ENCODE results near the gene C1orf159.
"Not testable (repeated sequence)": the region's sequence is repeated elsewhere in the genome, so short reads cannot be mapped to it uniquely, and the experiment has no call there.

The C1orf159 gene

DNA sequence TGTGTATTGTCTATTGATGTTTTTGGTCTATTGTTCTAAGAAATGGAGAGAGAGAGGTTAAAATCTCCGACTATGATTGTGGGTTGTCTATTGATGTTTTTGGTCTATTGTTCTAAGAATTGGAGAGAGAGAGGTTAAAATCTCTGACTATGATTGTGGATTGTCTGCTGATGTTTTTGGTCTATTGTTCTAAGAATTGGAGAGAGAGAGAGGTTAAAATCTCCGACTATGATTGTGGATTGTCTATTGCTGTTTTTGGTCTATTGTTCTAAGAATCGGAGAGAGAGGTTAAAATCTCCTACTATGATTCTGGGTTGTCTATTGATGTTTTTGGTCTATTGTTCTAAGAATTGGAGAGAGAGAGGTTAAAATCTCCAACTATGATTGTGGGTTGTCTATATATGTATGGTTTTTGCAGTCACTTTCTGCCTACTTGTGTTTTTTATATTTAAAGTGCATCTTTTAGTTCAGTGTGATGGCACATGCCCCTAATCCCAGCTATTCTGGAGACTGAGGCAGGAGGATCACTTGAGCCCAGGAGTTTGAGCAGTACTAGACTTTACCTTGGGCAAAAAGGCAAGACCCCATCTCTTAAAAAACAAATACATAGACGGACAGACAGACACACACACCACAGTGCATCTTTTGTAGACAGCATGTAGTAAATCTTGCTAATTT, 16.2 kb downstream of the C1orf159 start:
- Histone ChIP-seq H3K79me2 (ENCODE audit: low read length) (0 out of 2 replicates have a peak, but pooled peaks cover 3% of the 10 kb centered on the region), H4K20me1 (ENCODE audit: insufficient read depth, low read length) (no peaks in the 10 kb centered on the region), H3K9ac (ENCODE audit: low read length) (no peak overlapping the region), H3K4me3 (ENCODE audit: low read length) (no peak overlapping the region), H3K36me3 (replicated peaks; ENCODE audit: low read depth, low read length) (peaks cover 11% of the 10 kb centered on the region), H3K4me2 (ENCODE audit: low read length) (no peak overlapping the region), H3K27ac (ENCODE audit: low read length) (no peak overlapping the region), H2AFZ (ENCODE audit: low read depth, low read length) (no peak overlapping the region), H3K27me3 (ENCODE audit: low read depth, low read length) (no peaks in the 10 kb centered on the region), H3K4me1 (ENCODE audit: low read length) (no peaks in the 10 kb centered on the region), H3K9me3 (ENCODE audit: insufficient read depth, low read length) (peaks cover 13% of the 10 kb centered on the region; the same call in 1 of the 2 replicates)
- TF ChIP-seq EZH2phosphoT487 (IDR thresholded peaks at IDR 0.05; ENCODE audit: low read depth) = no peak
- TF ChIP-seq, protein P1, sequence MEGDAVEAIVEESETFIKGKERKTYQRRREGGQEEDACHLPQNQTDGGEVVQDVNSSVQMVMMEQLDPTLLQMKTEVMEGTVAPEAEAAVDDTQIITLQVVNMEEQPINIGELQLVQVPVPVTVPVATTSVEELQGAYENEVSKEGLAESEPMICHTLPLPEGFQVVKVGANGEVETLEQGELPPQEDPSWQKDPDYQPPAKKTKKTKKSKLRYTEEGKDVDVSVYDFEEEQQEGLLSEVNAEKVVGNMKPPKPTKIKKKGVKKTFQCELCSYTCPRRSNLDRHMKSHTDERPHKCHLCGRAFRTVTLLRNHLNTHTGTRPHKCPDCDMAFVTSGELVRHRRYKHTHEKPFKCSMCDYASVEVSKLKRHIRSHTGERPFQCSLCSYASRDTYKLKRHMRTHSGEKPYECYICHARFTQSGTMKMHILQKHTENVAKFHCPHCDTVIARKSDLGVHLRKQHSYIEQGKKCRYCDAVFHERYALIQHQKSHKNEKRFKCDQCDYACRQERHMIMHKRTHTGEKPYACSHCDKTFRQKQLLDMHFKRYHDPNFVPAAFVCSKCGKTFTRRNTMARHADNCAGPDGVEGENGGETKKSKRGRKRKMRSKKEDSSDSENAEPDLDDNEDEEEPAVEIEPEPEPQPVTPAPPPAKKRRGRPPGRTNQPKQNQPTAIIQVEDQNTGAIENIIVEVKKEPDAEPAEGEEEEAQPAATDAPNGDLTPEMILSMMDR (IDR thresholded peaks at IDR 0.05; ENCODE audit: low read depth, low read length) = no peak

DNA sequence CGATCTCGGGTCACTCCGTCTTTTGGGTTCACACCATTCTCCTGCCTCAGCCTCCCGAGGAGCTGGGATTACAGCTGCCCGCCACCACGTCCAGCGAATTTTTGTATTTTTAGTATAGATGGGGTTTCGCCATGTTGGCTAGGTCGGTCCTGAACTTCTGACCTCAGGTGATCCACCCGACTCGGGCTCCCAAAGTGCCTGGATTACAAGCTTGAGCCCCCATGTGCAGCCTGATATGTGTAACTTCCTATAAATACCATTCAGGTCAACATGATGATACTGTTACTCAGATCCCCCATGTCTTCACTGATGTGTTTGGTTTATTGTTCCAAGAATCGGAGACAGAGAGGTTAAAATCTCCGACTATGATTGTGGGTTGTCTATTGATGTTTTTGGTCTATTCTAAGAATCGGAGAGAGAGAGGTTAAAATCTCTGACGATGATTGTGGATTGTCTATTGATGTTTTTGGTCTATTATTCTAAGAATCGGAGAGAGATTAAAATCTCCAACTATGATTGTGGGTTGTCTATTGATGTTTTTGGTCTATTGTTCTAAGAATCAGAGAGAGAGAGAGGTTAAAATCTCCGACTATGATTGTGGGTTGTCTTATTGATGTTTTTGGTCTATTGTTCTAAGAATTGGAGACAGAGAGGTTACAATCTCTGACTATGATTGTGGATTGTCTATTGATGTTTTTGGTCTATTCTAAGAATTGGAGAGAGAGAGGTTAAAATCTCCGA, 17.0 kb downstream of the C1orf159 start:
- Histone ChIP-seq H3K79me2 (ENCODE audit: low read length) (0 out of 2 replicates have a peak, but pooled peaks cover 3% of the 10 kb centered on the region), H3K27ac (ENCODE audit: low read length) (no peak overlapping the region), H2AFZ (ENCODE audit: low read depth, low read length) (no peak overlapping the region), H3K4me2 (ENCODE audit: low read length) (no peak overlapping the region), H3K4me3 (ENCODE audit: low read length) (no peak overlapping the region), H4K20me1 (ENCODE audit: insufficient read depth, low read length) (no peaks in the 10 kb centered on the region), H3K9me3 (ENCODE audit: insufficient read depth, low read length) (peaks cover 13% of the 10 kb centered on the region; the same call in 1 of the 2 replicates), H3K36me3 (replicated peaks; ENCODE audit: low read depth, low read length) (peaks cover 11% of the 10 kb centered on the region), H3K27me3 (ENCODE audit: low read depth, low read length) (no peaks in the 10 kb centered on the region), H3K9ac (ENCODE audit: low read length) (no peak overlapping the region), H3K4me1 (ENCODE audit: low read length) (no peaks in the 10 kb centered on the region)
- TF ChIP-seq, protein P1 (IDR thresholded peaks at IDR 0.05; ENCODE audit: low read depth, low read length) = no peak
- no peak for TF ChIP-seq EZH2phosphoT487 (IDR thresholded peaks at IDR 0.05; ENCODE audit: low read depth)

DNA sequence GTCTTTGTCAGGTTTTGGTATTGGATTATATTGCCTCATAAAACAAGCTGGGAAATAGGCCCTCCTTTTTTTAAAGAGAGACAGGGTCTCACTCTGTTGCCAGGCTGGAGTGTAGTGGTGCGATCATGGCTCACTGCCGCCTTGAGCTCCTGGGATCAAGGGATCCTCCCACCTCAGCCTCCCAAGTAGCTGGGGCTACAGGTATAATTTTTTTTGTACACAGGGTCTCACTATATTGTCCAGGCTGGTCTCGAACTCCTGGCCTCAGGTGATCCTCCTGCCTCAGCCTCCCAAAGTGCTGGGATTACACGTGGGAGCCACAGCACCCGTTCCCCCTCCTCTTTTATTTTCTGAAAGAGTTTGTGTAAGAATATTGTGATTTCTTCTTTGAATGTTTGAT, 19.8 kb downstream of the C1orf159 start:
- H3K36me3 ChIP-seq (replicated peaks; ENCODE audit: low read depth, low read length); H3K4me3 ChIP-seq (ENCODE audit: low read length); H3K9ac ChIP-seq (ENCODE audit: low read length); H3K27me3 ChIP-seq (ENCODE audit: low read depth, low read length); H2AFZ ChIP-seq (ENCODE audit: low read depth, low read length); H3K79me2 ChIP-seq (ENCODE audit: low read length); H3K27ac ChIP-seq (ENCODE audit: low read length); H4K20me1 ChIP-seq (ENCODE audit: insufficient read depth, low read length); H3K4me1 ChIP-seq (ENCODE audit: low read length); H3K4me2 ChIP-seq (ENCODE audit: low read length): not testable (repeated sequence)
- H3K9me3 ChIP-seq (ENCODE audit: insufficient read depth, low read length) = peaks cover 13% of the 10 kb centered on the region; the same call in 1 of the 2 replicates

DNA sequence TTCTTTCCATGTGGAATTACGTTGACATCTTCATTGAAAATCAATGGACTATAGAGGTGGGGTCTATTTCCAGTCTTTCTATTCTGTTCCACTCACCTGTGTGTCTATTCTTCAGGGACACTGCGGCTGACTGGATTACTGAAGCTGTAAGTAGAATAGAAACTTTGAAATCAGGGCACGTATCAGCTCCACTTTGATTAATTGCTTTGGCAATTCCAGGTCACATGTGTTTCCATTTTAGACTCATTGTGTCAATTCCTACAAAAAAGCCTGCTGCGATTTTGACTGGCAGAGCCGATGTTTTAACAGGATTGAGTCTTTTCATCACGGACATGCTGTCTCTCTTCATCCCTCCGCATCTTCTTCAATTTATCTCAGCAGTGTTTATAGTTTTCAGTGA, 20.9 kb downstream of the C1orf159 start:
- no peaks in the 10 kb centered on the region; the same call in 1 of the 2 replicates for H4K20me1 ChIP-seq (ENCODE audit: insufficient read depth, low read length)
- H3K27ac ChIP-seq (ENCODE audit: low read length) = no peak overlapping the region
- no peak overlapping the region for H2AFZ ChIP-seq (ENCODE audit: low read depth, low read length)
- H3K36me3 ChIP-seq (replicated peaks; ENCODE audit: low read depth, low read length) = no peaks in the 10 kb centered on the region
- H3K4me1 ChIP-seq (ENCODE audit: low read length) = no peaks in the 10 kb centered on the region
- H3K9ac ChIP-seq (ENCODE audit: low read length) = no peak overlapping the region
- peaks cover 5% of the 10 kb centered on the region; the same call in 1 of the 2 replicates for H3K9me3 ChIP-seq (ENCODE audit: insufficient read depth, low read length)
- no peak overlapping the region for H3K4me3 ChIP-seq (ENCODE audit: low read length)
- no peaks in the 10 kb centered on the region for H3K27me3 ChIP-seq (ENCODE audit: low read depth, low read length)
- TF ChIP-seq, protein P1 (IDR thresholded peaks at IDR 0.05; ENCODE audit: low read depth, low read length) = no peak
- no peak for TF ChIP-seq EZH2phosphoT487 (IDR thresholded peaks at IDR 0.05; ENCODE audit: low read depth)
- no peaks in the 10 kb centered on the region for H3K79me2 ChIP-seq (ENCODE audit: low read length)
- no peak overlapping the region for H3K4me2 ChIP-seq (ENCODE audit: low read length)
